AG10803 (cell line): ENCODE results near the gene UPF3A.
"Not testable (repeated sequence)": the region's sequence is repeated elsewhere in the genome, so short reads cannot be mapped to it uniquely, and the experiment has no call there.

ENCODE experiments used
- DNase-seq: peaks from one replicate; pipeline ENCODE4 v3.0.0; 2010; ENCODE audit warnings: low read depth
- H3K4me3 ChIP-seq: 2 replicates; pipeline ENCODE4 v1.5.1; 2011; ENCODE audit warnings: mild to moderate bottlenecking, low read length, control low read depth
- CTCF ChIP-seq: conservative IDR thresholded peaks from 2 replicates; pipeline ENCODE4 v1.5.1; 2011; ENCODE audit warnings: mild to moderate bottlenecking, low read length, control low read depth, inconsistent platforms

The UPF3A gene

GRCh38 chr13:114263578-114263977 lies 17.8 kb upstream of the UPF3A start:
- DNase-seq = no peak
- TF ChIP-seq CTCF = no peak

GRCh38 chr13:114264313-114264712 lies 17.1 kb upstream of the UPF3A start:
- H3K4me3 ChIP-seq, DNase-seq: not testable (repeated sequence)

More at GRCh38 chr13:114263578-114263977, 17.8 kb upstream of the UPF3A start:
- no peak overlapping the region for H3K4me3 ChIP-seq

GRCh38 chr13:114264886-114265611 lies 16.4 kb upstream of the UPF3A start:
- no peak for TF ChIP-seq CTCF
- no peak overlapping the region for H3K4me3 ChIP-seq
- DNase-seq = peak; percentile 77

- no peak overlapping the region for H3K4me3 ChIP-seq
- no peak for DNase-seq
- no peak for TF ChIP-seq CTCF
Observed at GRCh38 chr13:114266241-114266640, 15.2 kb upstream of the UPF3A start.

GRCh38 chr13:114268344-114269280 lies 12.8 kb upstream of the UPF3A start:
- H3K4me3 ChIP-seq = no peak overlapping the region
- DNase-seq = no peak
- no peak for TF ChIP-seq CTCF

GRCh38 chr13:114269281-114269770 lies 12.1 kb upstream of the UPF3A start:
- no peak overlapping the region for H3K4me3 ChIP-seq
- no peak for TF ChIP-seq CTCF
- DNase-seq = no peak

- DNase-seq = no peak
- no peak for TF ChIP-seq CTCF
- H3K4me3 ChIP-seq = no peak overlapping the region
Observed at GRCh38 chr13:114272977-114273376, 8.4 kb upstream of the UPF3A start.
